GM20431 (cell line): Measurements from ENCODE around the gene DUSP28.
"Not testable (repeated sequence)": the region's sequence is repeated elsewhere in the genome, so short reads cannot be mapped to it uniquely, and the experiment has no call there.

ENCODE experiments used
- in situ Hi-C: fragments of 300-500 bp; cut with MseI, MboI; formaldehyde crosslinking; loops from one replicate; pipeline ENCODE4 v1.15.0; 2020; ENCODE audit warnings: low sequenced_read_pairs; ENCODE audit not compliant: unreplicated experiment

DUSP28 gene

DNA sequence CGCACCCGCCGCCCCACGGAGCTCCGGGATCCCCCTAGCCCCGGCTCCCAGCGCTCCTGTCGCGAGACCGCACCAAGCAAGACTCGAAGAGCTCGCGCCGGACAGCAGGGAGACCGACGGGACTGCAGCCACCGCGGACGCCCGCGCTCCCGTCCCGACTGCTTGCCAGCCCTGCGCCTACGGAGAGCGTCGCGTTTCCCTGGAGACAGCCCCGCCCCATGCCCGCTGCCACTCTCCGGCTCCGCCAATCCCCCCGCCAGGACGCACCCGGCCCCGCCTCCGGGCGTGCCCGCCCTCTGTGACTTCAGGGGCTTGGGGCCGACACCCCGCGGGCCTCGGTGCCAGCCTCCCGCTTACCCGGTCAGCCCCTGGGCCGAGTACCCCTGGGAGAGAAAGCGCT, 2.3 kb upstream of the DUSP28 start, which contains the start of gene ANKMY1:
Gene ANKMY1 (minus strand): TSS at position 181 of the 400 bp plus-strand sequence. CDS start 653 bp downstream, outside the sequence.
- in situ Hi-C loops: no loop called here

GRCh38 chr2:240558236-240558761, 1.9 kb upstream of the DUSP28 start:
- in situ Hi-C loops: no loop called here

GRCh38 chr2:240559286-240559685, 871 bp upstream of the DUSP28 start:
- in situ Hi-C loops: no loop called here

DNA sequence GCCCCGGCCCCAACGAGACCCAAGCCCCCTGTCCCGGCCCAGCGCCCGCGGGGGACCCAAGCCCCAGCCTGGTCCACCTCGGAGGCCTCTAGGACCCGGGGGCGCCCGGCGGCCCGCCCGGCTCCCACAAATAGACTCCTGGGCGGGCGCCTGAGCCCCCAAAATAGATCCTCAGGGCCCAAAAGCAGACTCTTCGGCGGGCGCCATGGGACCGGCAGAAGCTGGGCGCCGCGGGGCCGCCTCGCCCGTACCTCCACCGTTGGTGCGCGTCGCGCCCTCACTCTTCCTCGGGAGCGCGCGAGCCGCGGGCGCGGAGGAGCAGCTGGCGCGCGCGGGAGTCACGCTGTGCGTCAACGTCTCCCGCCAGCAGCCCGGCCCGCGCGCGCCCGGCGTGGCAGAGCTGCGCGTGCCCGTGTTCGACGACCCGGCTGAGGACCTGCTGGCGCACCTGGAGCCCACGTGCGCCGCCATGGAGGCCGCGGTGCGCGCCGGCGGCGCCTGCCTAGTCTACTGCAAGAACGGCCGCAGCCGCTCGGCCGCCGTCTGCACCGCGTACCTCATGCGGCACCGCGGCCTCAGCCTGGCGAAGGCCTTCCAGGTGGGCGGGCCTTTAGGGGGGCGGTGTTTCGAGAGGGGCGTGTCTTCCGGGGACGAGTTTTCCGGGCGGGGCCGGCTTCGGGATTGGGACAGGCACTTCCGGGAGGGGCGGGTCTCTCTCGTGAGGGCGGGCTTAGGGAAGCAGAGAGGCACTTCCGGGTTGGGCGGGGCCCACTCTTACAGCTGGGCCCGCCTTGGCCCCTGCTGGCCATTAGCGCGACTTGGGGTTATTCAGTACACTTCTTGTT, 545 bp downstream of the DUSP28 start:
- in situ Hi-C loops: no loop called here

- in situ Hi-C loops: no loop called here
Observed at GRCh38 chr2:240561325-240561971, 1.3 kb downstream of the DUSP28 start.

DNA sequence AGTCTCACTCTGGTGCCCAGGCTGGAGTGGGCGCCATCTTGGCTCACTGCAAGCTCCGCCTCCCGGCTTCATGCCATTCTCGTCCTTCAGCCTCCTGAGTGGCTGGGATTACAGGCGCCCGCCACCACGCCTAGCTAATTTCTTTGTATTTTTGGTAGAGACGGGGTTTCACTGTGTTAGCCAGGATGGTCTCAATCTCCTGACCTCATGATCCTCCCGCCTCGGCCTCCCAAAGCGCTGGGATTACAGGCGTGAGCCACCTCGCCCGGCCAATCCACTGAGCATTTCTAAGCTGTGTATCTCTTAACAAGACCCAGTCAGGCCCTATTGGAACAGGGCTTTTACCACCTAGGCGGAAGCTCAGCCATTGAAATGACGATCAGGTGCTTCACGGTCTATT, 3.1 kb downstream of the DUSP28 start:
- in situ Hi-C loops: not testable (repeated sequence)

DNA sequence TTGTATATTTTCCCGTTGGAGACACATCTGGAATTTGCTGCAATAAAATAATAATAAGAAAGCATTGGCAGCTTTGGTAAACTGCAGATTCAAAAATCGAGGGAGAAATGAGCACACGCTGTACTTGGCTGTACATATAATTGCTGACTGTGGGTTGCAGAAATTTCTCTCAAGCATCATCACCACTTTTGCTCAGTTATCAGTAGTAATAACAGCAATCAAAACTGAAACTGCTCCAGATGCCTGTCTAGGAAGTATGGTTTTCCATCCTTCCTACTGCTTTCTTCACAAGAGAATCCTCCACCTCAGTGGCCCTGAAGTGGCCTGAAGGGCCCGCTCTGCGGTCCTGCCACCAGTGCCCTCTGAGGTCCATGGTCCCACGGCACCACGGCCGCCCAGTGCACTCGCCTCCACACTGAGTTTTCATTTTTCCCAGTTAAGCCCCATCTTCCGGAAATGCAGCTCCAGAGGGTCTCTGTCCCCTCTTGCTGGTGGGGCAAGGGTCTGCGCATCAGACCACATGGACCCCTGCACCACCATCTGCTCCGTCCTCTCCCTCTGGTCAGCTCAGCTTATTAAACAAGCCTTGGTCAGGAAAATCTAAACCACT, 3.9 kb downstream of the DUSP28 start:
- in situ Hi-C loops: no loop called here

- in situ Hi-C loops: no loop called here
Observed at GRCh38 chr2:240564561-240565332, 4.6 kb downstream of the DUSP28 start.

DNA sequence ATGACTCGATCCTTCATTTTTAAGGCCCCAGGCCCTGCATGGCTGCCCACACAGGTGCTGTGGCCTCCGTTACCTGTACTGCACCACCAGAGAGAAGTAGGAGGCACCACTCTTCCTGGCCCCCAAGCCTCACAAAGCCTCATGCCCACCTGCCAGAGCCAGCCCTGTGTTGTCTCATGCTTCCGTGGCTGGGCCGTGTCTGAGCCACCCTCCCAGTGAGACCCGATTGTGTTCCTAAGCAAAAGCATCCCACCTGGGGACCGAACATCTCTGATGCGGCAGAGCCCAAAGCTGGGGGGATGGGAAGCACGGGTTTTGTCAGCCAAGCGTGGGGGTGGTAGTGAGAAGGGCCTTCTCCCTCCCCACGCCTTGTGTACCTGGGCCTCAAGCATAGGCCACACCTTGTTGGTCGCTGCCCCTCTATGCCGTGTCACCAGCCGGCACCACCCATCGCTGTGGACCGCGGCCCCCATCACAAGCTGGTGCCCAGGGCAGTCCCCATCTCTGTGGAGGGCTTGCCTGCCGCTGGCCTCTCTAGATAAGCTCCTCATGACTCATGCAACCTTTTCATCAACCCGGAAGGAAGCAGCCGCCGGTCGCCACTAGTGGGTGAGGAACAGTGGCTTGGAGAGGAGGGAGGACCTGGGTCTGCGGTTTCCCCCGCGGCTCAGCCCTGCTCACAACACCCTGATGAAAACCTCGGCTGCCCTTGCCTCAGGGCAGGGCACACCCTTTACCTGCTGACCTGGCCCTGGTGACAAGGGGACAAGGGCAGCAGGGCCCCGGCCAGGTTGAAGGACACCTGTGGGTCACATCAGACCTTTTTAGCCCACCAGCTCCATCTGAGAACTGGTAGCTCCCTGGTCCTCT, 5.4 kb downstream of the DUSP28 start:
- in situ Hi-C loops: no loop called here

- in situ Hi-C loops: no loop called here
Observed at GRCh38 chr2:240566203-240567136, 6.3 kb downstream of the DUSP28 start.

GRCh38 chr2:240567137-240567871, 7.1 kb downstream of the DUSP28 start:
- in situ Hi-C loops: no loop called here

GRCh38 chr2:240567872-240568677, 7.9 kb downstream of the DUSP28 start, which contains the start of gene RNPEPL1:
Gene RNPEPL1 (plus strand): TSS chr2:240568484. CDS start chr2:240568587, 103 bp downstream.
- in situ Hi-C loops: no loop called here

GRCh38 chr2:240568678-240569522, 8.7 kb downstream of the DUSP28 start:
- in situ Hi-C loops: no loop called here

DNA sequence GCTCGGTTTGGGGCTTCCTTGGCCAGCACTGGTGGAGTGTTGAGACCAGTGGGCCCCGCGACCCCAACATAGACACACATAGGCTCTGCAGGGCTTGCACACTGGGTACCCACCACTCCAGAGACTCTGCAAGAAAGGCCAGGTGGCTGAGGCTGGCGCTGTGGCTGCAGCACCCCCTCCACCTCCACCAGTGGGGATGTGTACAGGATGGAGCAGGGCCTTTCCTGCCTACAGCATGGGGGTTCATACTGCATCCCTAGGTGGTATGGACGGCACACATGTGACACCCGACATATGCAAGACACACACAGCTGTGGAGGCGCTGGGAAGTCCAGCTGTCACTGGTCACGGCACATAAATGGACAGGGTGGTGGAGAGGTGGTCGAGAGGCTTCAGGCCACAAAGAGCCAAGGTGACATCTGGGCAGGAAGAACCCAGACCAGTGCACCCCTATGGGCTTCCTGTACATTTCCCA, 9.4 kb downstream of the DUSP28 start:
- in situ Hi-C loops: no loop called here

DNA sequence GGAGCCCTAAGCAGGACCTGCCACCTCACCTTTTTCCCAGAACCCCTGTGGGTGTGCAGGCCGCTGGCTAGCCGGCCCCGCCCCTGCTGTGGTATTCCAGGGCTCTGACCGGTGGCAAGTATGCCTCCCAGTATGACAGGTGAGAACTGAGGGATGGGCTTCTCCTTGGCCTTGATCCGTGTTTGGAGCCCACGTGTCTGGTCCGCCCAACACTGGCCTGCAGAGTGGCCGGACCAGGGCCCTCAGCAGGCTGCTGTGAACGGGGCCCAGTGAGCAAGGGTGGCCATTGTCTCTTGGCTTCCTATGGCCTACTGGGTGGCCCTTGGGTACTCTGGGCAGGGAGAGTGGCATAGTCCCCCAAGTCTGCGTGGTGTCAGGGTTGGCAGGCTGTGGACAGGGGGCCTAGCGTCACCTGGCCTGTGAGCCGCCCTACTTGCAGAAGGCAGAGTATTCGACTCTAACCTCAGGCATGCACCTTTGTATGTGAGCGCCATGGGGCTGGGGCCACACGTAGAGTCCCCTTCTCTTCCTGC, 9.9 kb downstream of the DUSP28 start:
- in situ Hi-C loops: no loop called here
